ENCODE results near the gene SOX21.

Gene SOX21

DNA sequence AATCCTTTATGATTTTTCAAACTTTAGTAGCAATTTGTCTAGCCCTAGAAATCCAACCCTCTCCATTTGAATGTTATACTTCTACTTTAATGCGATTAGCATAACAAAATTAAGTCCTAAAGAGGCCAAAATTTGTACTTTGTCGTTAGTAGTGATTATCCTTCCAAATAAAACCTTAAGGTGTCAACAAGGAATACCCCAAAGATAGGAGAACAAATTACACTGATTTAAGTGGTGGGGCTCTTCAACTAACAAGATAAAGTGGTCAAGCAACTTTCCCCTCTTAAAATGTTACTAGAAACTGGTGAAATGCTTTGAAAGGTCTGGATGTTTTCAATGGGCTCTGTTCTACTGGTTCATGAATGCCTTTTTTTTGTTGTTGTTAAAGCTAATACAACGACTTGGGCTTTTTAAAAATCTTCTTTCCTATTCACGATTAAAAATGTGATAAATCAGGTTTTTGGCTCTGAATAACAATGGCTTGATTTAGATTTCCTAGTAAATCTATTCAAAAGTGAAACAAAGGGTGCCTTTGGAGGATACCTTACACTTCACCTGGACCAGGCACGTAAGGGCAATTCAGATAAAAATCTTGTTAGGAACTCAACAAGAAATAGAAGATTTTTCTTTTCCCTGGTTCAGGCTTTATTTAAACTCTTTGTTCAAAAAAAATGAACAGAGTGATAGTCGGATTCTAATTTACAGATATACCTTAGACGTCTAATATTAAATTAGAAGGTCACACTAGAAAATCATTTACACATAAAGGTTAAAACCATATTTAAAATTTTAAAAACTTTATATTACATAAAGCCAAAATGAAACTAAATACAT is 3.1 kb downstream of the SOX21 start:
- DNase-seq (ENCODE audit: low read depth) = no peak

DNA sequence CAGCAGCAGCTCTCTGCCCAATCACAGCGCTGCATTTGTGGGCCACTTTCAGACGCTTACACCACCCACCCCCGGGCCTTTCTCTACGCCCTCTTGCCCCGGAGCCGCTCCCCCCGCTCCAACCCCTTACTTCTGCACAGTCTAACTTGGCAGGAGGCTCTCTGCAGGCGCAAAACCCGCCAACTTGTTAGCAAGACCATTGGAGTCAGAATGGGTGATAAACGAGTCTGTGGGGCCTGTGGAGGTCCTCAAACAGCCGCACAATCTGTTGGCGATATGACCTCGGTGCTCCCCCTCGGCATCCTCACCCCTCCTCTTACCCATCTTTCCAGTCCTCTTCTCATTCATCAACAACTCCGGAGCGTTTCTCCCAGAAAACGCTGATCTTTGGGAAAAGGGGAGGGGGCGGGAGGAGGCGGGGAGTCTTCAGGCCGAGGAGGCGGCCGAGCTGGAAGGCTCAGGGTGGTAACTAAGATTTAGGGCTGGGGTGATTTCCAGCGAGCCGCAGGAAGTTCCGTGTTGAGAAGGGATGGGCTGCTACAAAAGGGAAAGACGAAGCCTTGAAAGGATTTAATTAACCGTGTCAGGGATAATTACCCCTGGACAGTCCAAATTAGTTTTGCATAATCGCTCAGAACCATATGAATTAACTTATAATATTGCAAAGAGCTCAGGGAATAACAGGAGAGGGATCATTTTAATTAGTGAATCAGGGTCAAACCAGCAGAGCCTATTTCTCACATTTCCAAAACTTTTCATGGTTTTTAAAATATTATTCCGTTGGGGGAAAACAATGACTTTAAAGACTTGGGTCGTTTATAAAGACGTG is 4.1 kb downstream of the SOX21 start:
- DNase-seq (ENCODE audit: low read depth) = no peak

DNA sequence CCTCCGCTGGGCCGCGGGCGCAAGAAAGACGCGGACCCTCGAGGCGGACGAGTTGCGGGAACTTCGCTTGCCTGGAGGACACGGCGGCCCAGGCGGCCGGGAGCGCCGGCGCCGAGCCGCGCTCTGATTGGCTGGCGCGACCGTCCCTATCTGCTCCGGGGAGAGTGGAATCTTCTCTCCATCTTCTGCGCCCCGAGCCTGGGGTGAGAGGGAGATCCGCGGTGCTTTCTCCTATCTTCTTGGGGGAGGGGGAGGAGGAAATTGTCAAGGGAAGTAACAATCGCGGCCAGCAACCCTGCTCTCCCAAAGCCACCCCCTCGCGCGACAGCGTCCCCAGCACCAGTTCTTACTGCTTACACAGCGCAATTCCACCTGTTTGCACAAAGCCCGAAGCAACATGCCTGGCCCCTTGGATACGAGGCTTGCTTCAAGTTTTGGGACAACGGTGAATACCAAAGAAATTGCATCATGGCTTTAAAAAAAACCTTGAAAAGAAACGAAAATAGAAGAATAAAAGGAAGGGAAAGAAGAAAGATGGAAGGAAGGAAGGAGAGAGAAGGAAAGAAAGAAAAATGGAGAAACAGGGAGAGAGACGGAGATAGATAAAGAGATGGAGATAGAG is 4.8 kb downstream of the SOX21 start:
- DNase-seq (ENCODE audit: low read depth) = no peak

DNA sequence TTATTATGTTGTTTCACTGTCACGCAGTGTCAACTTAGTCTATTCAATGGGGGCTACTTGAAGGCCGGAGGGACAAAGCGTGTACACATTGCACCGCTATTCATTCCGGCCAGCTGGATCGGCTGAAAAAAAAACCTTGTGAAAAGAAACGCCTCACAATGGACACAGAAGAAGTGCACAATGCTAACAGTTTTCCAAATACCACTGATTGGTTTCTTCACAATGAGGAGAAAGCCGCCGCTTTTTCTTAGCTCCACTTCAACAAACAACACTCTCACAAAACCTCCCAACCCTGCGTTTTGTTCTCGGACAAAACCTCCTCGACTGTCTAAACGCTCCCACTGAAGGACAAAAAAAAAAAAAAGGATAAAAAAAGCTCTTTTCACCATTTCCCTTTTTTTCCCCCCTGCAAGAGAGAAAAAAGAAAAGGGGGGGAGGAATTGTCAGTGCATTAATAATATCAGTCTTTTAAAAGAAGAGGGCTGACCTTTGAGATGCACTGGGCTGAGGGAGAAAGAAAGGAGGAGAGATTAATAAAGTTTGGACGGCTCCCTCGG is 5.4 kb downstream of the SOX21 start:
- DNase-seq (ENCODE audit: low read depth) = no peak

DNA sequence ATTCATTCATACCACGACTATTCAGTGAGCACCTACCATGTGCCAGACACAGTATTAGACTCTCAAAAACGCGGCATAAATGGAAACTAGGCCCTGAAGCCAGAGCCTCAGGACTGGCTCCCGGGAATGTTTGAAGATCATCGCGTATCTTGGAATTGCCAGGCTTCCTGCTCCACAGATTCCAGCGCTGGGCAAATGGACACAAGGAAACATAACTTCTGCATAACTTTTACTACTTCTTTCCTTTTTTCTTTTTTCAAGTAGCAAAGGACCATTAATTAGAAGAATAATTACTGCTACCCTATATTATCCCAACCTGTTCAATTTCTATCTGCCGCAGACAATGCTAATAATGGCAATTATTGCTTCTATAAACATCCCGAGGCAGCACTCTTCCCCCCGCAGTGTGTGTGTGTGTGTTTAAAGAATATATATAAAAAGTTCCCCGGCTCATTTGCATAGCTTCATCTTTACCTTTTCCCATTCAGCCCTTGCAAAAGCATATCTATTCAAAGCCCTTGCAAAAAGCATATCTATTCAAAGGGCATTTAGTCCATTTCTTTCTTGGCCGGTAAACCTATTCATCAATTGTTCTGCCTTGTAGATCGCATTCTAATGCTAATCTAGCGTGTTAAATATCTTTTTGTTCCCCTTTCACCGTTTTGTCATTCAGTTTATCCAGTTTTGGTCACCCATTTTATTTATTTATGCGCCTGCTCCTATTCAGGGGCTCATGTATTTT is 6.1 kb downstream of the SOX21 start:
- DNase-seq (ENCODE audit: low read depth) = no peak

DNA sequence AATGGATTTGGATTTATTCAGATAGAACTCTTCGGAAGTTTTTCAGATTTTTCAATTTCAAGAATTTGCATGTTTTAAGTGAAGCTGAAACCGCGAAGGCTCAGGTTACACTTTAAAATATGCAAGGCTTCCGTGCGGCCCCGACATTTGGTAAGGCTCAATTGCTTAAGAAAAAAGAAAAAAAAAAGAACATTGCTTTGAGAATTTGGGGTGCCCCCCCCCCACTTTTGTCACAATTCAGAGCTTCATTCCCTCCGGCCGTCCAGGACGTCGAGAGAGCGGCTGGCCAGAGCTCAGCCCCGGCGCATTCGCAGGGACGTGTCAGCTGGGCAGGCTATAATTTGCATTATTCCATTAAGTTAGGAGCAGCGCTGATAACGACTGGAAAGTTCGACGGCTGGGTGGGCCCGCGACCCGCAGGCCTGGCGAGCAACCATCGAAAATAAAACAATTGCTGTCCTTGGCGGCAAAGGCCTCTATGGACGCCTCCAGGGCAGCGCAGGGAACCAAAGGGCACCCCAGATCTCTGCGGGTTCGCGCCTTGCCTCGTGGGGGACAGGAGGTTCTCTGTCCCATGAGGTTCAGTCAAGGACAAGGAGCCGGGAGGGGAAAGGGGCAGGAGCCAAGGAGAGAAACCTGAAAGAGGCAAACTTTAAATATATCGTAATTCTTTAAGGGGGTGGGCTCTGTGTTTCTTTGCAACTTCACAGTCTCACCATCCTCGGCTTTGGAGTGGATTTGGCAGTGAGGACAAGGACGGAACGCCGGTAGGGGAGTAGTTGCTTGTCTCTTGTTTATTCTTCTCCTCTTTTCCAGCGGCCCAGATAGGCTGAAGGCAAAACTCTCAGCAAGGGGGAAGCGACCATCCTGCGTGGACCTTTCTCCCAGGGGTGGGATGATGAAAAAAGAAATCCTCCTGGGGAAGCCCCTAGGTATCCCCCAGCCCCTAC is 7.0 kb downstream of the SOX21 start:
- DNase-seq (ENCODE audit: low read depth) = no peak

DNA sequence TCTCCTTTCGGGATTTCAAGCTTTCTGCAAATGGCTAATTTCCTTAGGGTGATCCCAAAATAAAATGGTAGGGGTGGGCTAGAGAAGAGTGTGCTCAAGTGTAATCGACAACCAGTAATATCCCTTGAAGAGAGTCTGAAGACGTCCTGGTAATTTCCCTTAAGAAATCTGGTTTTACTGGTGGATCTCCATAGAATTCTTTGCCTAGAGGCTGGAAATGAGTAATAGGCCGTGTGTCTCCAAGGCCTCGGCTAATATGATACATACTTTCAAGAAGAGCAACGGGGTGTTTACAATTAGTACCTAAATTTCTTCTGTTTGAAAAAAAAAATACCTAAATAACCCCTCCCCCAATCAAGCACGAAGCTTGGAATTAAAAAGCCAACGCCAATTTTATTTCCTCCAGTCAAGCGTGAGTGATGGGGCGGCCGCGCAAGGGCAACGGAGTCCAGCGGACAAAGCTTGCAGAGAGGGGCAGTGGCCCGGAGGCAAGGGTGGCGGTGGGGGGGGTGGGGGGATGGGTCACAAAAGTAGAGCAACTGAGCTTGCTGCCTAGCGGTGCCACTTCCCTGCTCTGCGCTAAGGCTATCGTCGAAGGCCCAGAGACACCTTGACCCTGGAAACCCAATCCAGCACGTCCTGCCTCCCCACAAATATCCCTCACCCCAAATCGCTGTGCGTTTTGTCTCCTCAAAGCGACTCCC is 7.8 kb downstream of the SOX21 start:
- DNase-seq (ENCODE audit: low read depth) = no peak

DNA sequence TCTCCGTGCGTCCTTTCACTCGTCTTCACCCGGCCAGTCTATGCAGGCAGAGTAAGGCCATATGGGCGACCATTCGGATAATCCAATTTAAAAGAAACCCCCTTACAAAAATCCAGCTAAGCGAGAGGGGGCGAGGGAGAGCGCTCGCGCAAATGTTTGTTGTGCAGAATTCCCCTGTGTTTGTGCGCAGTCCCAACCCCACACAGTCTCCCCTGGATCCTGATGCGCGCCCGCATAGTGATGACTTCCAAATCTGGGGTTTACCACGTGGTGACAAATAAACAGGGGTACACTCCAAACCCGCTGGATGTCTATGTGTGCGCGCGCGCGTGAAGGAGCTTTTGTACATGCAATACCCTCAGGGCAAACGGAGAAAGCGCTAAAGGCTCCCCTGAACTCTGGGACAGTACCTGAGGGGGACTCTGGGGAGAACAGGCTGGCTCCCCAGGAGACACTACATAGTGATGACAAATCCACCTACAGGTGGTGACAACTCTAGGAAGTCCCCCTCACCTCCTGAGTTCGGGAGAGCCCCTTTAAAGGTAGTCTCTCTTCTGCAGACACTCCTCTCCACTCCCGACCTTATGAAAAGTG is 8.5 kb downstream of the SOX21 start:
- DNase-seq (ENCODE audit: low read depth) = no peak

DNA sequence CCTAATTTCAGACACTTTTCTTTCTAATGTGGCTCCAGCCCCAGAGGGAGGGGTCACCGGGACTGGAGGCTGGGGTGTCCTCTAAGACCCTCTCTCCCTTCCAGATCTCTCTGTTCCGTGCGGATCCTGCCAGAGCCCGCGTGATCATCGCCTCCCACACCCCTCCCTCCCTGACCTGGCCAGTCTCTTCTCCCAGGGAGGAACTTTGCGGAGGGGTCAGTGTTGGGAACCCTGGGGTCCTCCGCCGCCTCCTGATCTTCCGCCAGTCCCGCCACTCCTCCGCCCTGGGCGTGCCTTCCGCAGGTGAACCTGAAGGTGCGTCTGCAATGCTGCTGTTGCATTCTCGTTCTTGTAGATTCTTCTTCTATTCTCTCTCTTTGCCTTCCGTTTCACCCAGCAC is 9.1 kb downstream of the SOX21 start:
- DNase-seq (ENCODE audit: low read depth) = no peak

DNA sequence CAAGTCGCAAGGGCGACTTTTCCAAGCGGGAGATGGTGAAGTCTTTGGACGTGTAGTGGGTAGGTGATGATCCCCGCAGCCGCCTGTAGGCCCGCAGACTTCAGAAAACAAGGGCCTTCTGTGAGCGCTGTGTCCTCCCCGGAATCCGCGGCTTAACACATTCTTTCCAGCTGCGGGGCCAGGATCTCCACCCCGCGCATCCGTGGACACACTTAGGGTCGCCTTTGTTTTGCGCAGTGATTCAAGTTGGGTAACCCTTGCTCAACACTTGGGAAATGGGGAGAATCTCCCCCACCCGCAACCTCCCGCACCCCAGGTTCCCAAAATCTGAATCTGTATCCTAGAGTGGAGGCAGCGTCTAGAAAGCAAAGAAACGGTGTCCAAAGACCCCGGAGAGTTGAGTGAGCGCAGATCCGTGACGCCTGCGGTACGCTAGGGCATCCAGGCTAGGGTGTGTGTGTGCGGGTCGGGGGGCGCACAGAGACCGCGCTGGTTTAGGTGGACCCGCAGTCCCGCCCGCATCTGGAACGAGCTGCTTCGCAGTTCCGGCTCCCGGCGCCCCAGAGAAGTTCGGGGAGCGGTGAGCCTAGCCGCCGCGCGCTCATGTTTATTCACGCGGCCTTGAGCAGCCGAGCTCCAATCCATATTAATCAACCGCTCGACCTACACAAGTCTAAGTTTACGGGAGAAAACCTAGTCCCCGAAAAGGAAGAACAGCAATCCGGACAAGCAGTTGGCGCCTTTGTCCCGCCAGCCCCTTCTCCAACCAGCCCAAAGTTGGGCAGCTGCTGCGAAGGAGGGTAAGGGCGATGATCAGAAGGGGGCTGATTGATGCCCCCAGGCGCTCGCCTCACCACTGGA is 9.9 kb downstream of the SOX21 start:
- DNase-seq (ENCODE audit: low read depth) = no peak

DNA sequence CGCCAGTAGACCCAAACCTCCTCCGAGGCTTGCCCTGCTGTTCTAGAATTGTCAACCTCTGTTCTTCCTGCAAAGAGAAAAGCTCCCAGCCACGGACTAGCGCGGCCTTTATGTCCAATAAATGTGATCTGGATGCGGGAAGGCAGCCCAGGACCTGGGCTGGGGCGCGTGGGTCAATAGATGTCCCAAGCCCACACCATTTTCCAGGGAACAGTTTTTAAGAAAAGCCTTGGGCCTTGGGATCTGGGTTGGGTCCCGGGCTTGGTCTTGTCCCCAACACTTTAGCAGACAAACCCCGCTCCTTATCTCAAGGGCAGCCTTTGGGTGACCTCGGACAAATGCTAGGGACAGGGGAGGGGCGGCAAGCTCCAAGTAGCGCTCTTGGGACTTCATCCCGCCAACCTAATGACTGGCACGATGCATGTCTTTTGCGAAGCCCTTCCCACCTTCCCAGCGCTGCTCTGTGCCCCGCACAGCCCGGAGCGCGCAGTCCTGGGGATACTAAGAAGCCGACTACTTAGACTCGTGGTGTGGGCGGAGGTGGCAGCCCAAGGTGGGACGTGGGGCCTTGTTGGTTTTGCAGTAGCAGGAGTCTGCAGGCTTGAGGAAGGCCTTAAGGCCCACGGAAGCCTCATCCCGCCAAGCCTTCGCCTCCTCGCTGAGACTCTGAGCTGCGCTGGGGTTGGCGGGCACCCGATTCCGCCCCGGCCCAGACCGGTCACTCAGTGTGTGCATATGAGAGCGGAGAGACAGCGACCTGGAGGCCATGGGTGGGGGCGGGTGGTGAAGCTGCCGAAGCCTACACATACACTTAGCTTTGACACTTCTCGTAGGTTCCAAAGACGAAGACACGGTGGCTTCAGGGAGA is 10.8 kb downstream of the SOX21 start:
- DNase-seq (ENCODE audit: low read depth) = no peak

DNA sequence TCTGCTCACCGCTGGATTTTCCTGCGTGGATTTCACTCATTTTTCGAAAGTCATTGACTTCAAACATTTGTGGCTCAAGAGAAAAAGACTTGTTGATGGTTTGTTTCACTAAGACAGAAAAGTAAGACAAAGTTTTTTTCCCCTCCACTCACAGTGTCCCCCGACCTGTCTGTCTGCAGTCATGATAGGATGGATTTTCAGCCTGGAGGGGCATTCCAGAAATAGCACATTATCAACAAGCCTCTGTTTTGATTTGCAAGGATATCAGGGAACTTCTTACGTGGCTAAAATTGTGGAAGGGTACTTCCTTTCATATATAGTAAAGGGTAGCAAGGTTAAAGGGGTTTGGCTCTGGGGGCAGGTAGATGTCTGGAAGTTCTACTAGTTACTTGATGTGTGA is 11.8 kb downstream of the SOX21 start:
- no peak for DNase-seq (ENCODE audit: low read depth)

DNA sequence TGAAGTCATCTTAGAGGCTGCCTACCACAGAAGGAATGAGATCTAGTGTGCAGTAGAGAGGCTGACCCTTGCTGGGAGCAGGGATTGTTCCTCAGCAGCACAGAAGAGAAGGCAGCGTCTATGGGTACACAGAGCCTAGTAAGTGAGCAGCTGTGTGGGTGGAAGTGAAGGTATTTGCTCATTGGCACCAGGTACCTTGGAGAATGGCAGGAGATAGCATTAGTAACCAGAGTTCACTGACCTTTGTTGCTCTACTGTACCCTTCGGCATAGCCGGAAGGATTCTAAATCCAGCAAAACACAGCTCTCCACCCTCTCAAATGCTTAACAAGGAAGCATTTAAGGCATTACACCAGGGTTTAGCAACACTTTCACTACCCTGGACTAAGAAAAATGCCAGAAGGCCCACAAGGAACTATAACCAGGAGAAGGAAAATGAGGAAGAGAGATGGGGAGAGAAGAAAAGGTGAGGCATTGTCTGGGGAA is 12.3 kb downstream of the SOX21 start:
- no peak for DNase-seq (ENCODE audit: low read depth)

DNA sequence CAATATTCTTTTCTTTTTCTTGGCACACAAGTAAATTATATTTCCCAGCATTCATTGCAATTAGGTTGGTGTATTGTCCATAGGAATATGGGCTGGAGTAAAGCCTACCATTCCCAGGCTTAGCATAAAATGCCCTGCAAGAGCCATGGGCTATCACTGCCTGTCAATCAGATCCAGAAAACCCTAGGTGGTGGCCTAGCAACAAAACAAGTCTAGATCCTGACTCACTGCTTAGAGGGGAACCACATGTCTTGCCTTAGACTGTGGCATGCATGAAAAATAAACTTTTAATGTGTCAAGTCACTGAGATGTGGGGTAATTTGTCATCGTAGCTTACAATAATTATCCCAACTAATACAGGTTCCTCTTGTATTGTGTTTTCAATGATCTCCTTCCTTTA is 16.2 kb downstream of the SOX21 start:
- DNase-seq (ENCODE audit: low read depth) = no peak

DNA sequence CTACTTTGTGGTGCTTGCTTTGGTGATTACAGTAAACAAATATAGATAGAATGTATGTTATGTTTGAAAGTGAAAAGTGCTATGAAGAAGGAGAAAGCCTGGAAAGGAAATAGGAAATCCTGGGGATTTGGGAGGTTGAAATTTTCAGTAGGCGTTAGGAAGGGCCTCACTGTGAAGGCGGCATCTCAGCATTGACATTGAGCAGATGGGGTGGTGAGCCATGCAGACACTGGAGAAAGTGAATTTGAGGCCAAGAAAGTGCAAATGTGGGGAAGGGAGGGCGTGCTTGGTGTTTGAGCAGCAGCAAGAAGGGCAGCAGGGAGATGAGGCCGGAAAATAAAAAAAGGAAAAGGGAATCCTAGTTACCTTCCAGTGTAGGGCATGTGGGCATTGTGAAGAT is 20.3 kb downstream of the SOX21 start:
- no peak for DNase-seq (ENCODE audit: low read depth)

DNA sequence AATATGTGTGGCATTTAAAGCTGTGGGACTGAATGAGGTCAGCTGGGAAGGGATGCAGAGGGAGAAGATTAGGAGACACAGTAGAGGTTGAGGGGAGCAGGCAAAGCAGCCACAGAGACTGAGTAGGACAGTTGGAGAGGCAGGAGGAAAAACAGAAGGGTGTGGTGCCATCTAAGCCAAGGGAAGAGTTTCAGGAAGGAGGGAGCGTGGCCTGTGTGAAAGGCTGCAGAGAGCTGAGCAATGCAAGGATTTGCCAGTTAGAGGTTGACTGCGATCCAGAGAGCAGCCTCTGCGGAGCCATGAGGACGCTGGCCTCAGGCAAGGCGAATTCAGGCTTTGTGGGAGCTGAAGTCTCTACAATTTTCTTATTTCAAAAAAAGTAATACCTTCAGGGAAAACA is 28.9 kb downstream of the SOX21 start:
- no peak for DNase-seq (ENCODE audit: low read depth)

DNA sequence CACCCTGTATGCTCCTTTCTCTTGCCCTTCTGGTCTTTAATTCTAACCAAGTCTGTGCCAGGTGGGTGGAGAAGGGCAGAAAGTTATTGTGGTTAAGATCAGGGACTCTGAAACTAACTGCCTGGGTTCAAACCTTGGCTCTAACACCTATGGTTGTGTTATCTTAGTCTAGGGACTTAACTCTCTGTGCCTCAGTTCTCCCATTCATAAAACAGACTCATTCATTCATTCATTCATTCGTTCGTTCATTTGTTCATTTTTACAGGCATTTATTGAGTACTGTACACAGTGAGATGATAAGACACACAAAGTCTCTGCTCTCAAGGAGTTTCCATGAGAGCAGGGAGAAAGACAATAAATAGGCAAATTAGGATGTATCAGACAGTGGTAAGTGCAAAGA is 30.1 kb downstream of the SOX21 start:
- no peak for DNase-seq (ENCODE audit: low read depth)

DNA sequence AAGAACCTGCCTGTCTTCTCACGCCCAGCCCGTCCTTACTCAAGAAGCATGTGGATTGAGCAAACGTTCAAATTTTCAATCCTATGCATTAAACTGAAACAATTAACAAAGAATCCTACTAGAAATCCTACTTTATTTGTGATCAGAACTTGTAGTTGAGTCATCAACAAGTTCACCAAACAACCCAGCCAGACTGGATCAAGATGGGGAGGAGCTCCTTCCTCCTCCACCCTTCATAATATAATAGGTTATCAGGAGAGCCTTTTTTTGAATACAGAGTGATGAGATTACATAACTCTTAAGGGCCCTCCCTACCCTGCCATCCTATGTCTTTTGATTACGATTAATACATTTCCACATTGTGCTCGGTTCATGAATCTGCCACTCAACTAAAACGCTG is 32.7 kb downstream of the SOX21 start:
- no peak for DNase-seq (ENCODE audit: low read depth)

Data from CMK (cell line).